GM21526 (cell line): ENCODE results near the gene C19orf12.
"Not testable (repeated sequence)": the region's sequence is repeated elsewhere in the genome, so short reads cannot be mapped to it uniquely, and the experiment has no call there.

Experiments
- ATAC-seq: cut with Tn5 transposase; IDR thresholded peaks from one replicate; pipeline ENCODE4 v1.9.1; 2021; ENCODE audit warnings: moderate library complexity; ENCODE audit not compliant: unreplicated experiment, low FRiP score

Gene C19orf12

DNA sequence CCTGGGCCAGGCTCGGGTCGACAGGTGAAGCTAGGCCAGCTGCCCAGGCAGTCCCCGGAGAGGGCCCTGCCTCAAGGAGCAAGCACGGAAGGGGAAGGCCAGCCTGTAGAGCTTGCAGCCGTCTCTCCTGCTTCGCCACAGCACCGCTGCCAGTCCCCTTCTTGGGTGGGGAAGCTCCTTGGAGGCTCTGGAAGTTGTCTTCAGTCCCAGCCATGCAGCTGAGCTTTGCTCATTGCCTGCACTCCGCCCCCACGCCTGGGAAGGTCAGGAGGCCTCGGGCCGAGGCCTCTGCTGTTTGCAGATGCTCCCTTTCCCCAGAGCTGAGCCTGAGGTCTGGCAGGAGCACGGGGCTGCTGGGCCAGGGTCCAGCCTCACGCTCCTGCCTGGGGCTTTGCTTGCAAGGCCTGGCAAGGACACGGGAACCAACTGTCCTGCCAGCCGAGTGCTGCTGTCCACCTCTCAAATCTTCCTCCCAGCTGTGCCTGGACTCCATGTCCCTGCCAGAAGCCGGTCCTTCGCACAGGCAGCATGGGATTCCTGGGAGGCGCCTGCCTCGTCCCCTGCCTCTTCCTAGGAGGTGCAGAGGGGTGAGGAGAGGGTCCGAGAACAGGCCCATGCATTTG is 36.5 kb downstream of the C19orf12 start:
- no peak for ATAC-seq

DNA sequence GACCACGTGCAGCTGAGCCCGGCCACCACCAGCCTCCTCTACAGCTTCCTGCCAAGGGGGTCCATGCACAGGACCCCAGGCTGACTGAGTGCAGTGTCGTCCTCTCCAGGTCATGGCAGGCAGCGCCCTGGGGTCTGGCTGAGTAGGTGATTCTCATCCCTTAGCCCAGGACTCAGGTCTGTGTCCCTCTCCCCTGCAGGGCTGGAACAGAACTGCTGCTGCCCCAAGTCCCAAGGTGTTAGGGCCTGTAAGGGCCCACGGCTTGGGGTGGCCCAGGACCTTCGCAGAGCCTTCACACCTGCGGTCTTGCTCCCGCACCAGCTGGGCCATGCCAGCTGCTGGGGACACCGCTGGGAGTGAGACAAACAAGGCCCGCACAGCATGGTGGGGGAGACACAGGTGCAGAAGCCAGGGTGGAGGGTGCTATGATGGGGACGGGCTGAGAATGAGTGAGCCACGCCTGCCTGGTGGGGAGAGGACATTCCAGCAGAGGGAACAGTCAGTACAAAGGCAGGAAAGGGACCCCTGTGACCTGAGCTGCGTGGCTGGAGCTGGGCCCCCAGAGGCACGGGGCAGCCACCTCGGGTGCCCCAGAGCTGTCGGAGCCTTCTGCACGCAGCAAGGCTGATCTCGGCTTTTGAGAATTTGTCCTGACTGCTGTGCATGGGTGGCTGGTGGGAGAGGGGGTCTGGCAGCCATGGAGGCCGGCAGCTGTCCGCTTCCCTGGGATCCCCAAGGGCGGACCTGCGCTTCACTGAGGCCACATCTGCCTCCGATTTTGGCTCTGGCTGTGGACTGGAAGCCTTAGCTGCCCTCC is 37.9 kb downstream of the C19orf12 start:
- ATAC-seq: no peak

DNA sequence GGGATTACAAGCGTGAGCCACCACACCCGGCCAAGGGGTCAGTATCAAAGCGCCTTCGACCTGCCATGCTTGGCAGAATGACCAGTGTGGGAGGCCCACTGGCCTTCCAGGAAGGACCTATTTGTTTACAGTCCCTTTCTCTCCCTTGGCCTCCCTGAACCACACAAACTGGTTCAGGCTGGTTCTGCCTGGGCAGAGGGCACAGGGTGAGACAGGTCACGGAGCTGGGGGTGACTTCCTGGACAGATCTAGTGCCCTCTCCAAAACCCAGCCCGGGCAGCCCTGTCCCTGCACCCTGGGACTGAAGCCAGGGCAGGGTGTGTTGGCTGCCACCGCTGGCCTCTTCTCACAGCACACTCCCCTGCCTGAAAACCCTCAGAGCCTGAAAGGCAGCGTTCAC is 38.5 kb downstream of the C19orf12 start:
- ATAC-seq: no peak

GRCh38 chr19:29675650-29676186 is 39.3 kb downstream of the C19orf12 start:
- ATAC-seq: no peak

DNA sequence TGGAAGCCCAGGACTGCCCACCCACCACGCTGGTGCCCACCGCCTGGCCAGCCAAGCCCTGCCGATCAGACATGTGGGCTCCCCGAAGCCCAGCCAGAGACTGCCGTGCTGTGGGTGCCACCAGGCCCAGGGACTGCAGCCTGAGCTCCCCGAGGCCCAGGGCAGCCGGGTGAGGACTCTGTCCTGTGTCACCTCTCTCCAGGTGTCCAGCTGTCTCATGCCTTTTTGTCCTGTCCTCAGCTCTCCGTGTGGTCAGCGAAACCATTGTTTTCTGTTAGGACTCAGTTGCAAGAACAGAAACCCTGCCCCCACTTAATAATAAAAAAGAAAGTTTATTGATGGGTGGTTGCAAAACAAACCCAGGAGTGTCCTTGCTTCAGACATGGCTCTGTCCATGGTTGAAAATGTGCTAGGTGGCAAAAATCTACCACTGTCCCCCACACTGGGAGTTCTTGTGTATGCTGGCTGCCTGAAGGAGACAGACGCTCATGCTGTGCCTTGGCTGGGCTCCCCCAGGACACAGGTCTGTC is 39.9 kb downstream of the C19orf12 start:
- ATAC-seq: no peak

DNA sequence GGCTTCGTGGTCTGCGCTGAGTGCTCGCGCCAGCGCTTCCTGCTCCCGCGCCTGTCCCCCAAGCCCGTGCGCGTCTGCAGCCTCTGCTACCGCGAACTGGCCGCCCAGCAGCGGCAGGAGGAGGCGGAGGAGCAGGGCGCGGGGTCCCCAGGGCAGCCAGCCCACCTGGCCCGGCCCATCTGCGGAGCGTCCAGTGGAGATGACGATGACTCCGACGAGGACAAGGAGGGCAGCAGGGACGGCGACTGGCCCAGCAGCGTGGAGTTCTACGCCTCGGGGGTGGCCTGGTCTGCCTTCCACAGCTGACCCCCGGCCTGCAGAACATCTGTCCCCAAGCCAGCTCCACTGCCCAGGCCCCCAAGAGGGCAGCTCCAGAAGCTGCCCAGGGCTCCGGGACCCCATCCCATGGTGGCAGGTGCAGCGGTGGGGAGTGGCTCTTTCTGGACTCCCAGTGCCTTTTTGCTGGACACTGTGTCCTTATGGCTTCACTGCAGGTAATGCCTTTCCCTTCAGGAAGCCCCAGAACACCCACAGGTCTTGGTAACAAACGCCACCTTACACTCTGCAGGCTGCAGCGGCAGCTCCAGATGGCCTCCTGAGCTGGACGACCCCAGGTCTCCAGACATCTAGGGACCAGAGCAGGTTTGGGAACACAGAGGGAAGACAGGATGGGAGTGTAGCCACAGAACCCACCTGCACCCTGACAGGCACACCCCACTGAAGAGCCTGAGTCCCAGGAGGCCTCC is 40.5 kb downstream of the C19orf12 start:
- no peak for ATAC-seq

GRCh38 chr19:29673451-29674371 is 41.4 kb downstream of the C19orf12 start:
- ATAC-seq: no peak

GRCh38 chr19:29672933-29673336 is 42.1 kb downstream of the C19orf12 start:
- no peak for ATAC-seq

- ATAC-seq: no peak
Observed at GRCh38 chr19:29672319-29672932, 42.6 kb downstream of the C19orf12 start.

DNA sequence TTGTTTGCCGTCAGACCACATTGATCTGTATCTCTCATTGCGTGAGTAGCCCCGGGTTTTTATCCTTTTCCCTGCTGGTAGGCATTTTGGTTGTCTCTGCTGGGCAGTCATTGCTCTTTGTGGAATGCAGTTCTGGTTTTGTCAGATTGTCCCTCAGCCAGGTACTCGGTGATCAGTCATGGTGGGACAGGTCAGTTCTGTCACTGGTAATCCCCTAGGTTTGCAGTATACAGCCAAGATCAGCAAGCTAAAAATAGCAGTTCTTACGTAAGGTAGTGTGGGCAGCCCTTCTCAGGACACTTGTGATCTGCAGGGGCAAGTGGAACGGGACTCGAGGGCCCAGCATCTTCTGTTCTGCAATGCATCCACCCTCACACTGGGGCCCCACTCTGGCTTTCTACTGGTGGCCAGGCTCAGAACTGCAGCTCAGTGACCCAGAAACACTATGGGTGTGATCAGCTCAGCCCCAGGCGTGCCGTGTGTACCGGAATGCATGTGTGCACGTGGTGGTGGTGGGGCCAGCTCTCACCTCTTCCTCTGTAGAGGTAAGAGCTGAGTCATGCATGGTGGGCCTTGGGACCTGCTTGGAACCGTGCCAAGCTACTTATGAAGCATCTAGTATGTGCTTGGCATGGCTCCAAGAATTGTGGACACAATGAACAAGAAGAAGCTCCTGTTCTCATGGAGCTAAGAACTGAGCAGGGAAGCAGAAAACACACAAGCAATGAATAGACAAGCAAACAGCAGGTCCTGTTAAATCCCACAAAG is 43.5 kb downstream of the C19orf12 start:
- peak; percentile 74 for ATAC-seq

GRCh38 chr19:29671026-29671392 is 44.1 kb downstream of the C19orf12 start:
- ATAC-seq: not testable (repeated sequence)

- ATAC-seq: no peak
Observed at GRCh38 chr19:29670255-29670654, 44.8 kb downstream of the C19orf12 start.

DNA sequence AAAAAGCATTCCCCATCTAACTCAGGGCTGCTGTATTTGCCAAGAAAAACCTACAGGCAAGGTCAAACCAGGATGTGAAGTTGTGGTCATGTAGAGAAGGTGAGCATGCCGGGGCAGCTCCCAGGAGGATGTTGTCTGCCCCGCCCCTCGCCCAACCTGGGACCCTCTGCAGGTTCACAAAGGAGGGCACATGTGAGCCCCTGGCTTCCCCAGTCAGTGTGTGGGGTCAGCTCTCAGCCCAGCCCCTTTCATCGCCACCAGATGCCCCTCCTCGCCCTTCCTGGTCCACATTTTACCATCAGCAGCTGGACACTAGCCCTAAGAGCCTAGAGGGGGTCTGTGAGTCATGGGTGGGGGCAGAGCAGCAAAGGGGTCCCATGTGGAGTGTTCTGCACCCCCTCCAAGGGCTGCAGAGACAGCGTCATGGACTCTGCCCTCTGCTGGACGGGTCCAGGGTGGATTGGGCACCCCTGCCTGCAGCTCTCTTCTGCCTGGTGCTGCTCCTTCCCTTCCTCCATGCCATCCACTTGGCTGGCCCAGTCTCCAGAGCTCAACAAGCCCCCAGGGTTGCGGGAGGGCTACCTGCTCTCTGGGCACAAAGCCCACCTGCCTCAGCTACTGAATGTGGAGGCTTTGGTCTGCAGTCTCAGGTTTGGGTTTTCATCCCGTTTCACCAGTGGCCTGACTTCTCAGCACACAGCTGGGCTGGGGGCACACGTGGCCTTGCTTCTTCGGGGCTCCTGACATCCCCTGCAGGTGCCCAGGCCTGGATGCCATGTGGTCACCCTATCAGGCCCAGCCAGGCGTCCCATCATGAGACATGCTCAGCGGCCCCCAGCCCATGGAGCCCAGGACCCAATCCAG is 46.1 kb downstream of the C19orf12 start:
- no peak for ATAC-seq

GRCh38 chr19:29667901-29668341 is 47.1 kb downstream of the C19orf12 start:
- no peak for ATAC-seq

- ATAC-seq: no peak
Observed at GRCh38 chr19:29667387-29667783, 47.7 kb downstream of the C19orf12 start.

DNA sequence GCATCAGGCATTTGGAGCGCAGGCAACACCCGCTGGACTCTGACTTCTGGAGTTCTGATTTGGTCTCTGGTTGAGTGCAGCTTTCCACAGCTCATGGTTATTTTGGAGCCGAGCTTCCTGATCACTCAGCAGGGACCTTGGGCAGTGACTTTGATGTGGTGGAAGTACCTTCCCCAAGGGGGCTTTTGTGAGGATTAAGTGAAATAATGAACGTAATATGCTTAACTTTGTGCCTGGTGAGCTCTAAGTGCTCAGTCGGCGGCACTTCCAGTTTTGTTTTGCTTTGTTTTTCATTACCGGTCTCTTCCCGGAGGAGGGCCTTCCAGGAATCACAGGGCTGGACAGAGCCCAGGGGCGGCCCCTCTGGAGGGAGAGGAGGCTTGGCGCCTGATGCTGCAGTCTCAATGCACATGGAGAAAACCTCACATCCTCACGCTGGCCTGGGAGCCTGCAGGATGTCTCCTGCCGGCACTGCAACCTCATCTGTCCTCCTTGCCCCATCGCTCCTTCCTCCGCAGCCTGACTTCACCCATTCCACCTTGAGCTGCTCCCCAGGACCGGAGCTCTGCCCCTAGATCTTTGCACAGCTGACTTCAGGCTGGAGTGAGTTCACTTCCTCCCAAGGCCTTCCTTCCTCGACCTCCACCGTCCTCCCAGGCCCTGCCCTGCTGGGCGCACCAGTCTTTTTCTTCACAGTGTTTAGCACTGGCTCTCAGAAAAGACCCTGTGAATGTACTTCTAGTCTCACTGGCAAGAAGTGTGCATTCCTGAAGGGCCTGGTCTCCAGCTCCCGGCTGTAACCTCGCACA is 48.3 kb downstream of the C19orf12 start:
- ATAC-seq: no peak
